ENCODE measurements around the gene PANK2.
"Not testable (repeated sequence)": the region's sequence is repeated elsewhere in the genome, so short reads cannot be mapped to it uniquely, and the experiment has no call there.

The PANK2 gene

DNA sequence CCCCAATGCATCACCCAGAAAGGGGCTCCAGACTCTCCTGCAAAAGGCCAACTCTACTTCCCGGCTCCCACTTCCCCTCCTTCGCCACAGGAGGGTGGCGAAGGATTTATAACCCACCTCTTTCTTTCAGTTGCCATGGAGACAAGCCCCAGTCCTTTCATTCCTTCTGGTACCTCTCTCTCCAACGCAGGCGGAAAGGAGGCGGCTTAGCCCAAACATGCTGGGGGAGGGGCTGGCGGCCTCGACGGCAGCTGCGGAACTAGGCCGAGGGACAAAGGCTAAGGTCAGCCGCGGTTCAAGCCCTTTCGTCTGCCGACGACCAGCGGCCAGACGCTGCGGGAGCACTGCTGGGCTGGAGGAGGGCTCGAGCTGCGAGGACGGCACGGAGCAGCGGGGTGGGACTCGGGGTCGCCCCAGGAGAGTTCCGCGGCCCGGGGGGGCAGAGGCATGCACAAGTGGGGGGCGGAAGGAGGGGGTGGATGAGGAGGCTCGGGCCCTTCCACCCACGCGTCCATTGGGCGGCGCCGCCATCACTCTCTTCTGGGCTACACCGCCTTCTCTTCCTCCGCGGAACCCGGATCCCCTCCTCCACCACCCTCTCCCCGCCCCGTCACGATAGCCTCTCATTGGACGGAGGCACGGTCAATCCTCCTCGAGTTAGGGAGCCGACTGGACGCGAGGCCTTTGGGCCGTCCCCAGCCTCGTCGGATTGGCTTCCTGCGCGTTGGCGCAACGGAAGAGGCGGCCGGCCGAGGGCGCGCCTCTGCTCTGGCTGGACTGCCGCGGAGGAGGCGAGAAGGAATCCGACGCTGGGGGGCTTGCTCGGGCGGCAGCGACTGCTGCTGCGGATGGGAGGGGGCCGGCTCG is at the start of gene PANK2:
TSS of gene PANK2 (plus strand) at position 766 of the 867 bp plus-strand sequence.
- Mint-ChIP-seq H3K4me3 (peak within 1 kb of the TSS; percentile 97), H3K36me3 (ENCODE audit: low read depth) (peaks cover 41% of the 10 kb centered on the region), H3K4me1 (ENCODE audit: low read depth) (peaks cover 49% of the 10 kb centered on the region), H3K27me3 (no peaks in the 10 kb centered on the region), H3K27ac (peak within 1 kb of the TSS; percentile 96), H3K9me3 (no peaks in the 10 kb centered on the region)

- not testable (repeated sequence) for H3K27ac Mint-ChIP-seq; H3K4me3 Mint-ChIP-seq; H3K9me3 Mint-ChIP-seq; H3K36me3 Mint-ChIP-seq (ENCODE audit: low read depth); H3K27me3 Mint-ChIP-seq; H3K4me1 Mint-ChIP-seq (ENCODE audit: low read depth)
Observed at GRCh38 chr20:3840201-3840600, 49.0 kb upstream of the PANK2 start.

GRCh38 chr20:3842348-3842930 is 46.7 kb upstream of the PANK2 start:
- no peak overlapping the region for H3K4me3 Mint-ChIP-seq
- H3K27ac Mint-ChIP-seq = no peak overlapping the region
- peaks cover 11% of the 10 kb centered on the region for H3K4me1 Mint-ChIP-seq (ENCODE audit: low read depth)
- H3K36me3 Mint-ChIP-seq (ENCODE audit: low read depth) = no peaks in the 10 kb centered on the region
- H3K27me3 Mint-ChIP-seq = no peaks in the 10 kb centered on the region
- no peaks in the 10 kb centered on the region for H3K9me3 Mint-ChIP-seq

DNA sequence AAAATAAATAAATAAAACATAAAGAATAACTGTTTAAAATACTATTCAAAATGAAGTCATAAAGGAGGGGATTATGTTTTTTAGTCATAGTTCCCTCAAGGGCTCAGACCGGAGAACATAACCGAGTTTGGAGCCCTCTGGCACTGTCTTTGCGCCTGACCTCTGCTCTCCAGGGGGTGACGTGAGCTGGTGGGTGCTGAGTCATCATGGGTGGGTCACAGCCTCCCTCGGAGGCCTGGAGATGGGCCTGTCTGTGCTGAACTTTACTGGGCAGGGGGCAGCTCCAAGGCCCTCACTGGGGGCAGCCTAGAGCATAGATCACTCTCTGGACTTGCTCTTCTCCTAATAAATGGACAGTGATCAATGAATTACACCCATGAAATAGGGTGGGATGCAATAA is 45.7 kb upstream of the PANK2 start:
- H3K9me3 Mint-ChIP-seq = no peaks in the 10 kb centered on the region
- no peak overlapping the region for H3K27ac Mint-ChIP-seq
- H3K36me3 Mint-ChIP-seq (ENCODE audit: low read depth) = no peaks in the 10 kb centered on the region
- H3K27me3 Mint-ChIP-seq = no peaks in the 10 kb centered on the region
- H3K4me1 Mint-ChIP-seq (ENCODE audit: low read depth) = peaks cover 20% of the 10 kb centered on the region
- H3K4me3 Mint-ChIP-seq = no peak overlapping the region

GRCh38 chr20:3843990-3844619 is 45.1 kb upstream of the PANK2 start:
- H3K27ac Mint-ChIP-seq; H3K9me3 Mint-ChIP-seq; H3K27me3 Mint-ChIP-seq; H3K4me3 Mint-ChIP-seq; H3K36me3 Mint-ChIP-seq (ENCODE audit: low read depth): not testable (repeated sequence)
- peaks cover 25% of the 10 kb centered on the region for H3K4me1 Mint-ChIP-seq (ENCODE audit: low read depth)

DNA sequence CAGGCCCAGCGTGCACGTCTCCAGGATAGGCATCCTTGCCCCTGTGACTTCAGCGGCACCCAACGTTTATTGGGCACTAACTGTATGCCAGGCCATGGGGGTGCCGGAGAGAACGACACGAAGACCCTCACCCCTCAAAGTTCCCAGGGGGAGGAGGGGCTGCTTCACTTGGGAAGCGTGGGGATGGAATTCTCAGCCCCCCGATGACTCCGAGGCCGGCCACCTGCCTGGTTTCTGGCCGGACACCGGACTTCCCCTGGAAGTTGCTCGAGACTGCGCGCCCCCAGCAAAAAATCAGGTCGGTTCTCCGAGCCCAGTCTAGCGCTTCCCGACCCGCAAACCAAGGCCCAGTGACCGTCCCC is 42.8 kb upstream of the PANK2 start:
- H3K4me1 Mint-ChIP-seq (ENCODE audit: low read depth) = peaks cover 30% of the 10 kb centered on the region

GRCh38 chr20:3846740-3847428 is 42.3 kb upstream of the PANK2 start, which contains the start of gene MAVS:
Gene MAVS (plus strand): TSS chr20:3846834. CDS start chr20:3854625, 7,791 bp downstream.
- Mint-ChIP-seq H3K9me3 (no peaks in the 10 kb centered on the region), H3K27ac (peak within 1 kb of the TSS; percentile 89), H3K36me3 (ENCODE audit: low read depth) (no peaks in the 10 kb centered on the region), H3K4me3 (peak within 1 kb of the TSS; percentile 92), H3K4me1 (ENCODE audit: low read depth) (peaks cover 30% of the 10 kb centered on the region), H3K27me3 (no peaks in the 10 kb centered on the region)

More for the DNA sequence above, 42.8 kb upstream of the PANK2 start:
- Mint-ChIP-seq H3K9me3 (no peaks in the 10 kb centered on the region), H3K36me3 (ENCODE audit: low read depth) (no peaks in the 10 kb centered on the region), H3K27me3 (no peaks in the 10 kb centered on the region), H3K4me3 (peak overlapping the region; percentile 92), H3K27ac (peak overlapping the region; percentile 89)

- Mint-ChIP-seq H3K4me3 (peak overlapping the region; percentile 92), H3K9me3 (no peaks in the 10 kb centered on the region), H3K4me1 (ENCODE audit: low read depth) (peaks cover 30% of the 10 kb centered on the region), H3K27me3 (no peaks in the 10 kb centered on the region), H3K36me3 (ENCODE audit: low read depth) (no peaks in the 10 kb centered on the region), H3K27ac (peak overlapping the region; percentile 89)
Observed at GRCh38 chr20:3847429-3847940, 41.7 kb upstream of the PANK2 start.

- no peaks in the 10 kb centered on the region for H3K27me3 Mint-ChIP-seq
- peak overlapping the region; percentile 89 for H3K27ac Mint-ChIP-seq
- no peaks in the 10 kb centered on the region for H3K36me3 Mint-ChIP-seq (ENCODE audit: low read depth)
- no peaks in the 10 kb centered on the region for H3K9me3 Mint-ChIP-seq
- H3K4me3 Mint-ChIP-seq = peak overlapping the region; percentile 92
- H3K4me1 Mint-ChIP-seq (ENCODE audit: low read depth) = peaks cover 30% of the 10 kb centered on the region
Observed at GRCh38 chr20:3848565-3848964, 40.6 kb upstream of the PANK2 start.

DNA sequence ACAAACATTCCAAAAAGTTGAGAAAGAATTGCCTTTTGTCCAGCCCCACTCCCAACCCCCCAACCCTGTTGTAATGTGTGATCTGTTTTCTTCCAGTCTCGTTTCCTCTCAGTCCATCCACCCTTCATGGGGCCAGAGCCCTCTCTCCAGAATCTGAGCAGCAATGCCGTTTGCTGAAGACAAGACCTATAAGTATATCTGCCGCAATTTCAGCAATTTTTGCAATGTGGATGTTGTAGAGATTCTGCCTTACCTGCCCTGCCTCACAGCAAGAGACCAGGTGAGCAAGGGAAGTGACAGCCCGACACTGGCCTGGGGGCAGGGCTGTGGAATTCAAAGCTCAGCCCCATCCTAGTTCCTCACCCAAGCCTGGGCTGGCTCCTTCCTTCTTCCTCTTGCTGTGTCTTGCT is 34.7 kb upstream of the PANK2 start:
- Mint-ChIP-seq H3K27me3 (no peaks in the 10 kb centered on the region), H3K36me3 (ENCODE audit: low read depth) (peaks cover 28% of the 10 kb centered on the region), H3K4me1 (ENCODE audit: low read depth) (peaks cover 3% of the 10 kb centered on the region), H3K27ac (no peak overlapping the region), H3K4me3 (no peak overlapping the region), H3K9me3 (no peaks in the 10 kb centered on the region)

DNA sequence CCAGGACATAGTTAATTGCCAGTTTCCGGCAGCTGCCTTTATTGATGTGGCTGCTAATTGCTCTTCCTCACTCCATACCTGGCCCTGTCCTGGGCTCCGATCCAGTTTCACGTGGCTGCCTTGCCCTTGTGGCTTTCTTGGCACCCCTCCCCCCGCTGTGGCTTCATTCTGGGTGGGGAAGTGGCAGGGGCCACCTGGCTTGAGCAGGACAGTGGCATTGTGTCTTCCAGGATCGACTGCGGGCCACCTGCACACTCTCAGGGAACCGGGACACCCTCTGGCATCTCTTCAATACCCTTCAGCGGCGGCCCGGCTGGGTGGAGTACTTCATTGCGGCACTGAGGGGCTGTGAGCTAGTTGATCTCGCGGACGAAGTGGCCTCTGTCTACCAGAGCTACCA is 31.8 kb upstream of the PANK2 start:
- H3K4me3 Mint-ChIP-seq = no peak overlapping the region

GRCh38 chr20:3858689-3859088 is 30.5 kb upstream of the PANK2 start:
- Mint-ChIP-seq H3K27me3 (no peaks in the 10 kb centered on the region), H3K27ac (no peak overlapping the region), H3K9me3 (no peaks in the 10 kb centered on the region), H3K36me3 (ENCODE audit: low read depth) (peaks cover 52% of the 10 kb centered on the region), H3K4me1 (ENCODE audit: low read depth) (no peaks in the 10 kb centered on the region), H3K4me3 (no peak overlapping the region)

More for the DNA sequence above, 31.8 kb upstream of the PANK2 start:
- Mint-ChIP-seq H3K4me1 (ENCODE audit: low read depth) (no peaks in the 10 kb centered on the region), H3K9me3 (no peaks in the 10 kb centered on the region), H3K27me3 (no peaks in the 10 kb centered on the region), H3K36me3 (ENCODE audit: low read depth) (peaks cover 40% of the 10 kb centered on the region), H3K27ac (no peak overlapping the region)

GRCh38 chr20:3861191-3861590 is 28.0 kb upstream of the PANK2 start:
- H3K4me3 Mint-ChIP-seq = no peak overlapping the region
- no peaks in the 10 kb centered on the region for H3K9me3 Mint-ChIP-seq
- peaks cover 58% of the 10 kb centered on the region for H3K36me3 Mint-ChIP-seq (ENCODE audit: low read depth)
- no peaks in the 10 kb centered on the region for H3K4me1 Mint-ChIP-seq (ENCODE audit: low read depth)
- no peak overlapping the region for H3K27ac Mint-ChIP-seq
- H3K27me3 Mint-ChIP-seq = no peaks in the 10 kb centered on the region

GRCh38 chr20:3862333-3862732 is 26.9 kb upstream of the PANK2 start:
- Mint-ChIP-seq H3K4me3 (no peak overlapping the region), H3K27me3 (no peaks in the 10 kb centered on the region), H3K27ac (no peak overlapping the region), H3K36me3 (ENCODE audit: low read depth) (peaks cover 49% of the 10 kb centered on the region), H3K4me1 (ENCODE audit: low read depth) (no peaks in the 10 kb centered on the region), H3K9me3 (no peaks in the 10 kb centered on the region)
